Tibial nerve (tissue), 3 donors: Measurements from ENCODE around the gene PRKCD.

Experiments
- CTCF ChIP-seq, 5 experiments: fragments of 200-600 bp in 3 of 5; fragments of 450-650 bp in 2 of 5; sonication (generic) in 3 of 5; IDR thresholded peaks; one replicate each; pipeline ENCODE4 v1.5.1; 2016 to 2019; ENCODE audit warnings: antibody characterized with exemption in 5 of 5, mild to moderate bottlenecking in 3 of 5, moderate library complexity in 2 of 5
- POLR2A ChIP-seq, 2 donors: fragments of 450-650 bp; IDR thresholded peaks; one replicate each; pipeline ENCODE4 v1.6.1; 2017; ENCODE audit warnings: antibody characterized with exemption in 2 of 2, mild to moderate bottlenecking in 2 of 2, moderate library complexity in 2 of 2

DNA sequence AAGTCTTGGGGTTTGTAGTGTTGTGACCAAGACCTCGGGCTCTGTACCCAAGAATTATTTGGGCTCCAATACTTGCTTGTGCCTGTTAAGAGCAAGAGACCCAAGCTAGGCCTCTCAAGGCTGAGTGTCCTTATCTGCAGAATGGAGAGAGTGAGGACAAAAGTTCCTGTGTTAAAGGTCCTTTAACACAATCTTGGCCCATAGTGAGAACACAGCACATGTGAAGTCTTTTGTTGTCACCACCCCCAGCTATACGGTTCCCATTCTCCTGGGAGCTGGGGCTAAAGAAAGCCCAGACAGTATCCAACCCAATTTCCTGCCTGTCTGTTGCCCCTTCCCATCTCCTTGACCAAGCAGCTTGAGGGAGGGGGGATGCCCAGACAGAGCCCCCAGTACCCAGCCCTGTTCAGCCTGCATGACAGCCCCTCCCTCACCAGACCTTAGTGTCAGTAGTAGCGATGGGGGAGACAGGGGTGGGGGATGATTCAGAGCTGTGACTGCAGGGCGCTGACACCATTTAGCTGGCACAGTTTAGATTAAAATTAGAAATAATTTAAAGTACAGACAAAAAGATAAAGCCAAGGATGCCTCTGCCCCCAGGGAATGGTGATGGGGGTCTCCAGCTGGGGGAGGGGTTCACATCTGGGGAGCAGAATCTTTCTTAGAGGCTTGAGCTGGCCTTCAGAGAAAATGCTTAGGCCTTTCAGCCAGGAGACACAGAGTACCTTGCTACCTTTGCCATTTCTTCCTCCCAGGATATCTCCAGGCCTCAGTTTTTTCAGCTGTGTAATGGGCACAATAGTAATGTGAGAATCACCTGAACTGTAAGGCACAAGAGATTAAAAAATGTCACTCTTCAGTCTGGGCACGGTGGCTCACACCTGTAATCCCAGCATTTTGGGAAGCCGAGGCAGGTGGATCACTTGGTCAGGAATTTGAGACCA lies 2.7 kb downstream of the PRKCD start:
- TF ChIP-seq POLR2A (IDR thresholded peaks at IDR 0.05): no peak
- no peak for TF ChIP-seq CTCF (IDR thresholded peaks at IDR 0.05)
